A673 (cell line): ENCODE results near the gene RLF. TPM values are rescaled to one million over a fixed set of nuclear protein-coding genes. Genes with fewer than 3 reads are reported as not detected.

Source experiments
- Bru-seq: library from RNA; stranded (reverse); fragments of 400-500 nt; gene quantifications from one replicate; lab custom pipeline; 2021; lab: Mats Ljungman, UMichigan
- BruChase-seq, 2 experiments: library from RNA; stranded (reverse); fragments of 400-500 nt; gene quantifications; one replicate each; lab custom pipeline; 2021; lab: Mats Ljungman, UMichigan
- BruUV-seq: library from RNA; stranded (reverse); fragments of 400-500 nt; replicated peaks from 2 replicates; lab custom pipeline; 2021; lab: Mats Ljungman, UMichigan
- CTCF ChIA-PET: fragments of 300-600 bp; sonication (Branson Sonifier 250); formaldehyde crosslinking; loops from one replicate; lab custom pipeline; 2022; ENCODE audit warnings: antibody characterized with exemption; lab: Charles Lee
- POLR2A ChIA-PET: fragments of 300-600 bp; sonication (Branson Sonifier 250); formaldehyde crosslinking; loops from one replicate; lab custom pipeline; 2022; ENCODE audit warnings: antibody characterized with exemption; ENCODE audit not compliant: low non-redundant PET; lab: Charles Lee
- DNase-seq: peaks from one replicate; pipeline ENCODE4 v3.0.0-alpha.2; 2015; ENCODE audit warnings: low spot score
- H3K27ac ChIP-seq: fragments of 200-600 bp; sonication (generic); 2 replicates; pipeline ENCODE4 v1.5.1; 2016; ENCODE audit warnings: mixed run types, low read depth, mild to moderate bottlenecking, mixed read lengths, antibody characterized with exemption, low read length; ENCODE audit not compliant: poor library complexity, severe bottlenecking
- H3K27me3 ChIP-seq: fragments of 200-600 bp; sonication (generic); replicated peaks from 2 replicates; pipeline ENCODE4 v1.6.1; 2017; ENCODE audit warnings: mixed run types, low read depth, mild to moderate bottlenecking, mixed read lengths, antibody characterized with exemption, low read length; ENCODE audit not compliant: insufficient read depth, poor library complexity
- H3K36me3 ChIP-seq: fragments of 200-600 bp; sonication (generic); 2 replicates; pipeline ENCODE4 v1.6.1; 2016; ENCODE audit warnings: mixed run types, mild to moderate bottlenecking, mixed read lengths, antibody characterized with exemption, low read length; ENCODE audit not compliant: insufficient read depth, poor library complexity, severe bottlenecking
- H3K4me1 ChIP-seq: fragments of 200-600 bp; sonication (generic); 2 replicates; pipeline ENCODE4 v1.6.1; 2017; ENCODE audit warnings: mixed run types, mild to moderate bottlenecking, mixed read lengths, antibody characterized with exemption, low read length; ENCODE audit not compliant: insufficient read depth, poor library complexity, severe bottlenecking
- H3K4me3 ChIP-seq: fragments of 200-600 bp; sonication (generic); 2 replicates; pipeline ENCODE4 v1.5.1; 2016; ENCODE audit warnings: low read depth, mixed run types, mild to moderate bottlenecking, mixed read lengths, low read length; ENCODE audit not compliant: poor library complexity, severe bottlenecking
- H3K9me3 ChIP-seq: fragments of 200-600 bp; sonication (generic); 2 replicates; pipeline ENCODE4 v1.6.1; 2016; ENCODE audit warnings: mixed run types, low read depth, mild to moderate bottlenecking, mixed read lengths, antibody characterized with exemption, low read length; ENCODE audit not compliant: poor library complexity, severe bottlenecking
- CTCF ChIP-seq: fragments of 300-800, 200-600 bp; sonication (generic); conservative IDR thresholded peaks from 2 replicates; pipeline ENCODE4 v1.5.1; 2017; ENCODE audit warnings: low read depth, mild to moderate bottlenecking, antibody characterized with exemption, low read length, moderate library complexity, mixed read lengths
- EZH2 ChIP-seq: fragments of 200-600 bp; sonication (generic); IDR thresholded peaks from 2 replicates; pipeline ENCODE4 v1.6.1; 2017; ENCODE audit warnings: borderline replicate concordance, low read depth, mild to moderate bottlenecking, mixed read lengths, antibody characterized with exemption, low read length; ENCODE audit not compliant: poor library complexity, severe bottlenecking
- intact Hi-C: fragments of 100-400 bp; cut with micrococcal nuclease; formaldehyde crosslinking; loops from one replicate; pipeline ENCODE4 v1.10.0; 2022; ENCODE audit not compliant: unreplicated experiment
- long read RNA-seq: library from polyadenylated mRNA; stranded (forward); transcript quantifications from one replicate; pipeline ENCODE4 v2.0.0, GENCODE V29; 2022
- total RNA-seq: library from RNA; stranded (reverse); gene quantifications from 2 replicates; pipeline ENCODE4 v1.2.3, GENCODE V29; 2021

Gene RLF
- total RNA-seq (17.1 and 18.1 TPM in 2 replicates), Bru-seq, nascent RNA (percentile 85 among the genes with signal in this experiment), BruChase-seq, experiment 1, labeled RNA remaining after a 2-hour chase (percentile 83 among the genes with signal in this experiment), BruChase-seq, experiment 2, labeled RNA remaining after a 6-hour chase (percentile 72 among the genes with signal in this experiment)
- long read RNA-seq, full-length matches to known transcripts, result 1 of 6 reads
- long read RNA-seq, partial matches to known transcripts, result 1 of 6 reads
- long read RNA-seq, other reads (novel, unspliced or antisense), result 4 of 6 reads

GRCh38 chr1:40161125-40161887 lies at the start of gene RLF:
RLF (plus strand) TSS chr1:40161387; CDS start chr1:40161400, 13 bp downstream.
- TSS peak; percentile 47 for BruUV-seq
- no peak for TF ChIP-seq EZH2
- TF ChIP-seq CTCF, result no peak
- Histone ChIP-seq H3K4me3 (peak within 1 kb of the TSS; percentile 95), H3K9me3 (no peaks in the 10 kb centered on the region), H3K27me3 (no peaks in the 10 kb centered on the region), H3K36me3 (no peaks in the 10 kb centered on the region), H3K4me1 (peaks cover 15% of the 10 kb centered on the region), H3K27ac (peak within 1 kb of the TSS; percentile 97)
- intact Hi-C loops, result no loop called here
- POLR2A ChIA-PET, result interaction anchor here (0.6 kb wide), 1 partner anchor 181 kb away, joined by 7 read pairs; no protein-coding TSS in a partner anchor
- CTCF ChIA-PET, result no interaction called here
- DNase-seq, result peak; percentile 96

DNA sequence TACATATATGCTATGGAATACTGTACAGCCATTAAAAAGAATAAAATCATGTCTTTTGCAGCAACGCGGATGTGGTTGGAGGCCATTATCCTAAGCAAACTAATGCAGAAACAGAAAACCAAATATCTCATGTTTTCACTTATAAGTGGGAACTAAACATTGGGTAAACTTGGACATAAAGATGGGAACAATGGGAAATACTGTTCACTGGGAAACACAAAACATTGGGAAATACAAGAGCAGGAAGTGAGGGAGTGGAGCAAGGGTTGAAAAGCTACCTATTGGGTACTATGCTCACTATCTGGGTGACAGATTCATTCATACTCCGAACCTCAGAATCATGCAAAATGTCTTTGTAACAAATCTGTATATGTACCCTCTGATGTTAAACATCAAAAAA lies 46.8 kb upstream of the RLF start:
- Histone ChIP-seq H3K27ac (no peak overlapping the region), H3K27me3 (peaks cover 42% of the 10 kb centered on the region), H3K36me3 (no peaks in the 10 kb centered on the region), H3K9me3 (peaks cover 6% of the 10 kb centered on the region), H3K4me1 (no peaks in the 10 kb centered on the region), H3K4me3 (no peak overlapping the region)
- TF ChIP-seq EZH2 (no peak), CTCF (no peak)
- CTCF ChIA-PET, result no interaction called here
- POLR2A ChIA-PET, result no interaction called here
- intact Hi-C loops, result no loop called here
- DNase-seq, result no peak
- no TSS peak for BruUV-seq

DNA sequence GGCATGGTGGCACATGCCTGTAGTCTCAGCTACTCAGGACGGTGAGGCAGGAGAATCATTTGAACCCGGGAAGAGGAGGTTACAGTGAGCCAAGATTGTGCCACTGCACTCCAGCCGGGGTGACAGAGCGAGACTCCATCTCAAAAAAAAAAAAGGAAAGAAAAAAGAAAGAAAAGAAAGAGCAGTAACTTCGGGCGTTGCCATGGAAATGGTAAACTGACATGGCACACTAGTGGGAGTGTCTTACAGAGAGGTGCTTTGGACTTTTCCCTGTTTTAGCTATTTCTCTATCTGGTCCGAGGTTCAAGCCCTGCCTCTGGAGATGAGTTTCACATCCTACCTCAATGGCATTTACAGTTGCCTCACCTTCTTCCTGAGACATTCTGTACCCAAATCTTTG lies 41.1 kb upstream of the RLF start:
- H3K36me3 ChIP-seq, result no peaks in the 10 kb centered on the region
- POLR2A ChIA-PET, result no interaction called here
- no peak for TF ChIP-seq CTCF
- TF ChIP-seq EZH2, result no peak
- CTCF ChIA-PET, result no interaction called here
- H3K9me3 ChIP-seq, result no peaks in the 10 kb centered on the region
- H3K27me3 ChIP-seq, result peaks cover 29% of the 10 kb centered on the region
- no TSS peak for BruUV-seq
- no peak overlapping the region for H3K4me3 ChIP-seq
- no peaks in the 10 kb centered on the region for H3K4me1 ChIP-seq
- H3K27ac ChIP-seq, result no peak overlapping the region
- intact Hi-C loops, result no loop called here
- no peak for DNase-seq
